HepG2 (cell line): Measurements from ENCODE around the gene COPS4. TPM values are rescaled to one million over a fixed set of nuclear protein-coding genes. Genes with fewer than 3 reads are reported as not detected.

Experiments
- ARID5B ChIP-seq: IDR thresholded peaks from 2 replicates; pipeline ENCODE4 v1.4.0; 2020; ENCODE audit warnings: mild to moderate bottlenecking, missing genetic modification reagents
- FIP1L1 ChIP-seq: fragments of 200-400 bp; formaldehyde crosslinking; IDR thresholded peaks from 2 replicates; pipeline ENCODE4 v1.6.1; 2018; ENCODE audit warnings: low read depth, mild to moderate bottlenecking, low read length, moderate library complexity, borderline replicate concordance; ENCODE audit not compliant: insufficient read depth
- JDP2 ChIP-seq: sonication (generic); formaldehyde crosslinking; IDR thresholded peaks from 2 replicates; pipeline ENCODE4 v1.8.1; 2022; ENCODE audit warnings: missing genetic modification reagents, borderline replicate concordance
- KDM1A ChIP-seq: IDR thresholded peaks from 2 replicates; pipeline ENCODE4 v1.6.1; 2016; ENCODE audit warnings: missing compliant biosample characterization
- KDM5A ChIP-seq: fragments of 200-600 bp; sonication (generic); IDR thresholded peaks from 2 replicates; pipeline ENCODE4 v1.7.0; 2018; ENCODE audit warnings: antibody characterized with exemption, mild to moderate bottlenecking, low read length, borderline replicate concordance
- NFE2L1 ChIP-seq: sonication (generic); formaldehyde crosslinking; IDR thresholded peaks from 2 replicates; pipeline ENCODE4 v1.4.0; 2020; ENCODE audit warnings: missing genetic modification reagents, mild to moderate bottlenecking, borderline replicate concordance
- PHF5A ChIP-seq: IDR thresholded peaks from one replicate; pipeline ENCODE4 v1.6.1; 2018; ENCODE audit warnings: low read depth, missing genetic modification reagents; ENCODE audit not compliant: unreplicated experiment
- TMF1 ChIP-seq: sonication (generic); formaldehyde crosslinking; IDR thresholded peaks from 2 replicates; pipeline ENCODE4 v1.8.1; 2022; ENCODE audit warnings: low read depth, missing genetic modification reagents
- TRIM24 ChIP-seq: sonication (generic); formaldehyde crosslinking; IDR thresholded peaks from 2 replicates; pipeline ENCODE4 v1.8.0; 2022; ENCODE audit warnings: mild to moderate bottlenecking, missing genetic modification reagents
- ZBED4 ChIP-seq: sonication (generic); formaldehyde crosslinking; IDR thresholded peaks from 2 replicates; pipeline ENCODE4 v1.4.0; 2020; ENCODE audit warnings: missing genetic modification reagents, borderline replicate concordance
- ZFX ChIP-seq: sonication (generic); formaldehyde crosslinking; IDR thresholded peaks from 2 replicates; pipeline ENCODE4 v1.4.0; 2020; ENCODE audit warnings: mild to moderate bottlenecking, low read depth, missing genetic modification reagents, moderate library complexity
- ZKSCAN1 ChIP-seq: fragments of 150-350 bp; IDR thresholded peaks from 2 replicates; pipeline ENCODE4 v1.6.1; 2014; ENCODE audit warnings: low read length
- ZNF382 ChIP-seq: sonication (generic); formaldehyde crosslinking; IDR thresholded peaks from 2 replicates; pipeline ENCODE4 v1.5.0; 2020; ENCODE audit warnings: missing genetic modification reagents, mild to moderate bottlenecking, borderline replicate concordance
- ZNF878 ChIP-seq: sonication (generic); formaldehyde crosslinking; IDR thresholded peaks from 2 replicates; pipeline ENCODE4 v1.8.1; 2023; ENCODE audit warnings: mild to moderate bottlenecking, missing genetic modification reagents, moderate library complexity
- polyA plus RNA-seq, 8 experiments: library from polyadenylated mRNA; depleted of rRNA in 3 of 8; stranded (reverse) in 7 of 8; unstranded in 1 of 8; fragments of >200 nt; fragmentation: Illumina TruSeq in 4 of 8; extraction: Trizol in 4 of 8; gene quantifications; 2 replicates each; pipeline versions ENCODE4 v1.2.1 to v1.2.3, GENCODE V29; 2011 to 2016; ENCODE audit warnings: low read depth in 4 of 8, missing spikeins in 1 of 8, mixed read lengths in 1 of 8; ENCODE audit not compliant: insufficient read depth in 1 of 8
- total RNA-seq, 5 experiments: library from RNA; depleted of rRNA; stranded (reverse); fragments of >200 nt; fragmentation: Illumina TruSeq; extraction: Trizol; gene quantifications; 2 replicates each; pipeline ENCODE4 v1.2.3, GENCODE V29; 2016; ENCODE audit warnings: low read depth in 1 of 5
- TF ChIP-seq, protein P1 (sequence below): sonication (generic); formaldehyde crosslinking; IDR thresholded peaks from 2 replicates; pipeline ENCODE4 v1.8.1; 2022; ENCODE audit warnings: mild to moderate bottlenecking, missing genetic modification reagents
- TF ChIP-seq, protein P2 (sequence below): sonication (generic); formaldehyde crosslinking; IDR thresholded peaks from 2 replicates; pipeline ENCODE4 v1.5.1; 2020; ENCODE audit warnings: mild to moderate bottlenecking, missing genetic modification reagents, moderate library complexity
- TF ChIP-seq, protein P3 (sequence below): sonication (generic); formaldehyde crosslinking; IDR thresholded peaks from 2 replicates; pipeline ENCODE4 v1.5.0; 2020; ENCODE audit warnings: missing genetic modification reagents, mild to moderate bottlenecking, borderline replicate concordance

COPS4 gene
- total and polyA plus RNA-seq, 2 of the 13 experiments (the other 11 are each of a cell fraction or from before 2014, with no cell fraction given) = 28.8 to 52.5 TPM

DNA sequence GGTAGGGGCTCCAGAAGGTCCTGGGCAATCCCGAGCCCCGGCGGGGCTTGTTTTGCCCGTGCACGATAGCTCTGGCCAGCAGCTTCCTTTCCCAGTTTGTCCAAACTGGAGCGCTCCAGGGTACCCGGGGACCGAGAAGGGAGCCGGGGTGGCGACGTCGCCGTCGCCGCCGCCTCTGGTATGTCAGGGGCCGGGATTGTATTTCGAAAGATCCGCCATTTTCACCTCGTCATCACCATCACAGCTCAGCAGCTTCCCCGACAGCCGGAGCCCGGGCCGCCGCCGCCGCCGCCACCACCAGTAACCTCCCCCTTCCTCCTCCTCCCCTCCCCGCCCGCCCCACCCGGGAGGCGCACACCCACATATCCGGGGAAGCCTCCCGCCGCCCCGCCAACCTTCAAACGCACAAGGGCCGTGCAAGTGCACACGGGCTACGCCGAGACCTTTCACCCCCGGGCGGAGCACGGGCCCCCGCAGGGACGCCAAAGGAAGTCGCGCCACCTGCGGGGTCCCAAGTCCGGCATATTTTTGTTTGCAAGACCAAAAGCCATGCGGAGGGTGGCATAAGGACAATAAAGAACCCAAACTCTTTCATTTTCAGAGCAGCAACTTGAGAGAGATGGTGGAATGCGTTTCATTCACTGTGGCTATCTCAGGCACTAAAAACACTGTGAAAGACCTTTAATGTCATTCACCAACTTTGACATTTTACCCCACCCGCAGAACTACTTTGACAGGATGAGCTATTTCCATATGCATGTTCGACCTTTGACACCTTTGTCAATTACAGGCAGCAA is 24.3 kb upstream of the COPS4 start, which contains the start of gene LIN54 (continued):
- TF ChIP-seq, protein P1, sequence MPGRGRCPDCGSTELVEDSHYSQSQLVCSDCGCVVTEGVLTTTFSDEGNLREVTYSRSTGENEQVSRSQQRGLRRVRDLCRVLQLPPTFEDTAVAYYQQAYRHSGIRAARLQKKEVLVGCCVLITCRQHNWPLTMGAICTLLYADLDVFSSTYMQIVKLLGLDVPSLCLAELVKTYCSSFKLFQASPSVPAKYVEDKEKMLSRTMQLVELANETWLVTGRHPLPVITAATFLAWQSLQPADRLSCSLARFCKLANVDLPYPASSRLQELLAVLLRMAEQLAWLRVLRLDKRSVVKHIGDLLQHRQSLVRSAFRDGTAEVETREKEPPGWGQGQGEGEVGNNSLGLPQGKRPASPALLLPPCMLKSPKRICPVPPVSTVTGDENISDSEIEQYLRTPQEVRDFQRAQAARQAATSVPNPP (CRISPR knock-in tag) = no peak
- TF ChIP-seq, protein P2, sequence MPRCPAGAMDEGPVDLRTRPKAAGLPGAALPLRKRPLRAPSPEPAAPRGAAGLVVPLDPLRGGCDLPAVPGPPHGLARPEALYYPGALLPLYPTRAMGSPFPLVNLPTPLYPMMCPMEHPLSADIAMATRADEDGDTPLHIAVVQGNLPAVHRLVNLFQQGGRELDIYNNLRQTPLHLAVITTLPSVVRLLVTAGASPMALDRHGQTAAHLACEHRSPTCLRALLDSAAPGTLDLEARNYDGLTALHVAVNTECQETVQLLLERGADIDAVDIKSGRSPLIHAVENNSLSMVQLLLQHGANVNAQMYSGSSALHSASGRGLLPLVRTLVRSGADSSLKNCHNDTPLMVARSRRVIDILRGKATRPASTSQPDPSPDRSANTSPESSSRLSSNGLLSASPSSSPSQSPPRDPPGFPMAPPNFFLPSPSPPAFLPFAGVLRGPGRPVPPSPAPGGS (CRISPR knock-in tag) = no peak
- TF ChIP-seq NFE2L1 (CRISPR knock-in tag) = no peak
- TF ChIP-seq ZFX (CRISPR knock-in tag) = peak; percentile 34; the same call in 1 of the 2 replicates
- no peak for TF ChIP-seq ZBED4 (CRISPR knock-in tag)
- TF ChIP-seq ZKSCAN1 = 0 out of 2 replicates have a peak, but pooled peaks have one; percentile 13
- TF ChIP-seq TMF1 = no peak
- TF ChIP-seq, protein P3, sequence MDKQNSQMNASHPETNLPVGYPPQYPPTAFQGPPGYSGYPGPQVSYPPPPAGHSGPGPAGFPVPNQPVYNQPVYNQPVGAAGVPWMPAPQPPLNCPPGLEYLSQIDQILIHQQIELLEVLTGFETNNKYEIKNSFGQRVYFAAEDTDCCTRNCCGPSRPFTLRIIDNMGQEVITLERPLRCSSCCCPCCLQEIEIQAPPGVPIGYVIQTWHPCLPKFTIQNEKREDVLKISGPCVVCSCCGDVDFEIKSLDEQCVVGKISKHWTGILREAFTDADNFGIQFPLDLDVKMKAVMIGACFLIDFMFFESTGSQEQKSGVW (CRISPR knock-in tag) = no peak
- TF ChIP-seq FIP1L1 = no peak
- TF ChIP-seq KDM5A = 0 out of 2 replicates have a peak, but pooled peaks have one; percentile 47
- TF ChIP-seq TRIM24 (CRISPR knock-in tag) = no peak
- TF ChIP-seq KDM1A (CRISPR knock-in tag) = no peak
- peak; percentile 76 for TF ChIP-seq ARID5B (CRISPR knock-in tag)
- no peak for TF ChIP-seq PHF5A (CRISPR knock-in tag)
- TF ChIP-seq ZNF878 = no peak
- no peak for TF ChIP-seq JDP2
- no peak for TF ChIP-seq ZNF382 (CRISPR knock-in tag)
